Testis (tissue), 2 donors: ENCODE data around the gene MAPK11.

Source experiments
- POLR2A ChIP-seq: fragments of 450-650 bp; IDR thresholded peaks from one replicate; pipeline ENCODE4 v1.6.1; 2017; ENCODE audit warnings: antibody characterized with exemption, mild to moderate bottlenecking, moderate library complexity
- TF ChIP-seq, protein P1 (sequence below), 3 experiments: fragments of 450-650 bp in 2 of 3; fragments of 200-600 bp in 1 of 3; sonication (generic) in 1 of 3; IDR thresholded peaks; one replicate each; pipeline ENCODE4 v1.5.1; 2016 to 2019; ENCODE audit warnings: antibody characterized with exemption in 3 of 3, mild to moderate bottlenecking in 2 of 3, moderate library complexity in 1 of 3

DNA sequence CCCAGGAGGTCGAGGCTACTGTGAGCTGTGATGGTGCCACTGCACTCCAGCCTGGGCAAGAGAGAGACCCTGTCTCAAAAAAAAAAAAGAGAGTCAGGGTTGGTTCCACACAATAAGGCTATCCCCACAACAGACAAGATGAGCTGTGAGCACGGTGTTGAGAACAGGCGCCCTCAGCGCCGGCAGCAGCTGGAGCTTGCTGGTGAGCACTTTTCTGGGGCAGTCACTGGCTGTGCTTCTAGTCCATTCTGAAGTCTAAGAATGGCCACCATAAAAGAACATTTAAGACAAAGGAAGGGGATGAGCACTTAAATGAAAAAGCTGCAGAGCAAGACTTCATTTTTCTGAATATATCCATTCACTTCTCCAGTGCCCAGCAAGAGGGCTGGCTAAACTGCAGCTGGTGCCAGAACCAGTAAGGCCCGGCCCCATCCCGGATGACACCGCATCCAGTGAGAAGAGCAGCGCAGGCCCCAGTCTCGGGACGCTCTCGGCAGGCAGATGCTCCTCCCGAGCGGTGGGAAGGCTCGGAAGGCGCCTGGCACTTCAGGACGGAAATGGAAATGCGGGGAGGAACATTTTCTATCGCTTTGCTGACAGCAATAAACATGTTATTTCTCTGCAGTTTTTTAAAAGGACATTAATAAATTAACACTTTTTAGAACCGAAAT lies 37.6 kb downstream of the MAPK11 start:
- no peak for TF ChIP-seq POLR2A
- TF ChIP-seq, protein P1, sequence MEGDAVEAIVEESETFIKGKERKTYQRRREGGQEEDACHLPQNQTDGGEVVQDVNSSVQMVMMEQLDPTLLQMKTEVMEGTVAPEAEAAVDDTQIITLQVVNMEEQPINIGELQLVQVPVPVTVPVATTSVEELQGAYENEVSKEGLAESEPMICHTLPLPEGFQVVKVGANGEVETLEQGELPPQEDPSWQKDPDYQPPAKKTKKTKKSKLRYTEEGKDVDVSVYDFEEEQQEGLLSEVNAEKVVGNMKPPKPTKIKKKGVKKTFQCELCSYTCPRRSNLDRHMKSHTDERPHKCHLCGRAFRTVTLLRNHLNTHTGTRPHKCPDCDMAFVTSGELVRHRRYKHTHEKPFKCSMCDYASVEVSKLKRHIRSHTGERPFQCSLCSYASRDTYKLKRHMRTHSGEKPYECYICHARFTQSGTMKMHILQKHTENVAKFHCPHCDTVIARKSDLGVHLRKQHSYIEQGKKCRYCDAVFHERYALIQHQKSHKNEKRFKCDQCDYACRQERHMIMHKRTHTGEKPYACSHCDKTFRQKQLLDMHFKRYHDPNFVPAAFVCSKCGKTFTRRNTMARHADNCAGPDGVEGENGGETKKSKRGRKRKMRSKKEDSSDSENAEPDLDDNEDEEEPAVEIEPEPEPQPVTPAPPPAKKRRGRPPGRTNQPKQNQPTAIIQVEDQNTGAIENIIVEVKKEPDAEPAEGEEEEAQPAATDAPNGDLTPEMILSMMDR (IDR thresholded peaks at IDR 0.05), result no peak
